OCI-LY7 (cell line): Measurements from ENCODE around the gene BTBD17. TPM values are rescaled to one million over a fixed set of nuclear protein-coding genes. Genes with fewer than 3 reads are reported as not detected.

Experiments used
- BruUV-seq: library from RNA; stranded (reverse); fragments of 400-500 nt; replicated peaks from 2 replicates; lab custom pipeline; 2021; lab: Mats Ljungman, UMichigan
- CTCF ChIA-PET: fragments of 300-600 bp; sonication (Branson Sonifier 250); formaldehyde crosslinking; loops from one replicate; lab custom pipeline; 2022; ENCODE audit warnings: antibody characterized with exemption; ENCODE audit not compliant: unreplicated experiment; lab: Charles Lee
- POLR2A ChIA-PET: fragments of 300-600 bp; sonication (Branson Sonifier 250); formaldehyde crosslinking; loops from one replicate; lab custom pipeline; 2022; ENCODE audit warnings: antibody characterized with exemption; lab: Charles Lee
- DNase-seq: peaks from one replicate; pipeline ENCODE4 v3.0.0-alpha.2; 2015; ENCODE audit warnings: low spot score
- H2AFZ ChIP-seq: fragments of 200-600 bp; sonication (generic), shearing (Covaris generic); 2 replicates; pipeline ENCODE4 v1.6.1; 2014; ENCODE audit warnings: mild to moderate bottlenecking, antibody characterized with exemption, low read length, moderate library complexity
- H3K27ac ChIP-seq: fragments of 200-600 bp; sonication (generic); 2 replicates; pipeline ENCODE4 v1.5.1; 2014; ENCODE audit warnings: mixed run types, low read depth, mild to moderate bottlenecking, moderate library complexity, low read length, inconsistent platforms; ENCODE audit not compliant: poor library complexity, severe bottlenecking
- H3K36me3 ChIP-seq: fragments of 200-600 bp; sonication (generic); 2 replicates; pipeline ENCODE4 v1.6.1; 2014; ENCODE audit warnings: mild to moderate bottlenecking, antibody characterized with exemption, low read length, moderate library complexity, mixed read lengths; ENCODE audit not compliant: insufficient read depth
- H3K4me1 ChIP-seq: fragments of 200-600 bp; sonication (generic); 2 replicates; pipeline ENCODE4 v1.5.1; 2014; ENCODE audit warnings: mild to moderate bottlenecking, low read length; ENCODE audit not compliant: insufficient read depth, poor library complexity, severe bottlenecking
- H3K4me2 ChIP-seq: fragments of 200-600 bp; sonication (generic); 2 replicates; pipeline ENCODE4 v1.6.1; 2014; ENCODE audit warnings: mild to moderate bottlenecking, low read length
- H3K4me3 ChIP-seq: fragments of 200-600 bp; sonication (generic); 2 replicates; pipeline ENCODE4 v1.5.1; 2014; ENCODE audit warnings: mild to moderate bottlenecking, low read depth, low read length; ENCODE audit not compliant: poor library complexity, severe bottlenecking
- H3K79me2 ChIP-seq: fragments of 200-600 bp; sonication (generic); 2 replicates; pipeline ENCODE4 v1.6.1; 2016; ENCODE audit warnings: low read depth, mild to moderate bottlenecking, low read length, moderate library complexity, mixed read lengths; ENCODE audit not compliant: insufficient read depth
- H3K9me2 ChIP-seq: fragments of 200-600 bp; sonication (generic); 2 replicates; pipeline ENCODE4 v1.6.1; 2016; ENCODE audit warnings: mild to moderate bottlenecking, low read length, mixed read lengths; ENCODE audit not compliant: insufficient read depth
- H3K9me3 ChIP-seq: fragments of 200-600 bp; sonication (generic); 2 replicates; pipeline ENCODE4 v1.6.1; 2014; ENCODE audit warnings: mild to moderate bottlenecking, mixed run types, low read length, mixed read lengths
- H4K20me1 ChIP-seq: fragments of 200-600 bp; sonication (generic); 2 replicates; pipeline ENCODE4 v1.6.1; 2014; ENCODE audit warnings: mild to moderate bottlenecking, antibody characterized with exemption, low read length, moderate library complexity, mixed read lengths; ENCODE audit not compliant: insufficient read depth
- EZH2phosphoT487 ChIP-seq: fragments of 200-600 bp; sonication (generic); IDR thresholded peaks from 2 replicates; pipeline ENCODE4 v1.6.1; 2018; ENCODE audit warnings: low read depth, borderline replicate concordance, mild to moderate bottlenecking, mixed run types, antibody characterized with exemption, low read length, moderate library complexity, mixed read lengths
- intact Hi-C: fragments of 100-400 bp; cut with micrococcal nuclease; formaldehyde crosslinking; loops from one replicate; pipeline ENCODE4 v1.10.0; 2022; ENCODE audit not compliant: unreplicated experiment
- total RNA-seq, 2 experiments: library from RNA; depleted of rRNA in 1 of 2; stranded (reverse); fragments of >200 nt in 1 of 2; shearing (Covaris generic) in 1 of 2; gene quantifications; 2 replicates each; pipeline ENCODE4 v1.2.3, GENCODE V29; 2014 to 2022
- TF ChIP-seq, protein P1 (sequence below): fragments of 200-600 bp; sonication (generic); conservative IDR thresholded peaks from 2 replicates; pipeline ENCODE4 v1.5.1; 2014; ENCODE audit warnings: mild to moderate bottlenecking, antibody characterized with exemption, low read length, moderate library complexity, mixed read lengths

BTBD17 gene
- total RNA-seq, 2 experiments from 2014 or later = not detected

DNA sequence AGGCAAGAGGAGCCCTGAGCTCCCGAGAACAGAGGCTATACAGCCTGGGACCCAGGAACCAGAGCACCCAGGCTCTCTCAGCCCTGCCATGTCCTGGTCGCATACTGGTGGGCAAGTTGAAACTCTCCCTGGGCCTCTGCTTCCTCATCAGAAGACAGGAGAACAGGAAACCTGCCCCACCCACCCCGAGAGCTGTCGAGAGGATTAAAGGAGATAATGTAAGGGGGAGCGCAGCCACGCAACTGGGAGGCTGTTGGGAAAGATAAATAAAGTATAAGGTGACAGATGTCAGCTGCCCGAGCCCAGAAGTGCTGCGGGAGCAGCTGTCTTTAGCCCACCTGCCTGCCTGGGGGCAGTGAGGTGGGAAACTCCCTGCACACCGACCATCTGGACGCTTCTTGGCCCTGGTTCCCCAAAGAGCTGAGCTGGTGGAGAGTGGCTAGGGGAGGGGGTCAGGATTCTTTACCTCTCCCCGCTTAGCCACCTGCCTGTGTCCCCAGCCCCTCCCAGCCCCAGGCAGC, 28.8 kb downstream of the BTBD17 start:
- no peak overlapping the region for H3K4me3 ChIP-seq
- no peaks in the 10 kb centered on the region for H3K9me2 ChIP-seq
- DNase-seq = peak; percentile 44
- H3K36me3 ChIP-seq = no peaks in the 10 kb centered on the region
- BruUV-seq = no TSS peak
- peak overlapping the region; percentile 26; the same call in 1 of the 2 replicates for H3K4me2 ChIP-seq
- H3K4me1 ChIP-seq = peaks cover 13% of the 10 kb centered on the region
- CTCF ChIA-PET = interaction anchor here (0.8 kb wide), 1 partner anchor 18 kb away, joined by 5 read pairs; no protein-coding TSS in a partner anchor
- intact Hi-C loops = no loop called here
- no peaks in the 10 kb centered on the region for H3K79me2 ChIP-seq
- H3K9me3 ChIP-seq = no peaks in the 10 kb centered on the region
- POLR2A ChIA-PET = interaction anchor here (0.7 kb wide), 1 partner anchor 17 kb away, joined by 3 read pairs; no protein-coding TSS in a partner anchor
- no peak for TF ChIP-seq EZH2phosphoT487
- TF ChIP-seq, protein P1, sequence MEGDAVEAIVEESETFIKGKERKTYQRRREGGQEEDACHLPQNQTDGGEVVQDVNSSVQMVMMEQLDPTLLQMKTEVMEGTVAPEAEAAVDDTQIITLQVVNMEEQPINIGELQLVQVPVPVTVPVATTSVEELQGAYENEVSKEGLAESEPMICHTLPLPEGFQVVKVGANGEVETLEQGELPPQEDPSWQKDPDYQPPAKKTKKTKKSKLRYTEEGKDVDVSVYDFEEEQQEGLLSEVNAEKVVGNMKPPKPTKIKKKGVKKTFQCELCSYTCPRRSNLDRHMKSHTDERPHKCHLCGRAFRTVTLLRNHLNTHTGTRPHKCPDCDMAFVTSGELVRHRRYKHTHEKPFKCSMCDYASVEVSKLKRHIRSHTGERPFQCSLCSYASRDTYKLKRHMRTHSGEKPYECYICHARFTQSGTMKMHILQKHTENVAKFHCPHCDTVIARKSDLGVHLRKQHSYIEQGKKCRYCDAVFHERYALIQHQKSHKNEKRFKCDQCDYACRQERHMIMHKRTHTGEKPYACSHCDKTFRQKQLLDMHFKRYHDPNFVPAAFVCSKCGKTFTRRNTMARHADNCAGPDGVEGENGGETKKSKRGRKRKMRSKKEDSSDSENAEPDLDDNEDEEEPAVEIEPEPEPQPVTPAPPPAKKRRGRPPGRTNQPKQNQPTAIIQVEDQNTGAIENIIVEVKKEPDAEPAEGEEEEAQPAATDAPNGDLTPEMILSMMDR = no peak
- no peak overlapping the region for H3K27ac ChIP-seq
- peak overlapping the region; percentile 41; the same call in 1 of the 2 replicates for H2AFZ ChIP-seq
- no peaks in the 10 kb centered on the region for H4K20me1 ChIP-seq

DNA sequence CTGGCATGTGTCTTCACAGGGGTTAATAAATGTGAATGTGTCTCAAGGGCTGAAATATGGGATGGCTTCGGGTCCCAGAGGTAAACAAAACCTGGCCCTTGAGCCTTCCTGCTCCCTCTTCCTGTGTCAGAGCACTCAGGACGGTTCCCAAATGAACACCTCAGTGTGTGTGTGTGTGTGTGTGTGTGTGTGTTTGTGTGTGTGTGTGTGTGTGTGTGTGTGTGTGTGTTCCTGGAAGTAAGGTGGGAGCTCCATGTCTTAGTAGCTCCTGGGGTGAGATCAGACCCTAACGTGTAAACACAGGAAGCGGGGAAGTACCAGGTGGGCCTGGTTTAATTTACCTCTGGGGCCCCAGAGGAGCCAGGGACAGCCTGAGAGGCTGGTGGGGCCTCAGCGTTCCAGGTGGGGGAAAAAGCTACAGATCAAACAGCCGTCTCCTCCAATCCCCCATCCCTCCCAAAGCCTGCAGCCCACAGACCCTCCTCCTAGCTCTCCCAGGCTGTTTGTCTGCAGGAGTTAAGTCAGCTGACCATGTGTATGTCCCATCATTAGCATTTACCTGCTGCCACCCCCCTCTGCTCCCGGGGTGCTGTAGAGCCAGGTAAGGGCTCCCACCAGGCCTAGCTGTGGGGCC, 29.5 kb downstream of the BTBD17 start:
- TF ChIP-seq EZH2phosphoT487 = no peak
- no peaks in the 10 kb centered on the region for H3K9me3 ChIP-seq
- no peak overlapping the region for H3K27ac ChIP-seq
- peak overlapping the region; percentile 41; the same call in 1 of the 2 replicates for H2AFZ ChIP-seq
- H3K79me2 ChIP-seq = no peaks in the 10 kb centered on the region
- no peaks in the 10 kb centered on the region for H4K20me1 ChIP-seq
- H3K36me3 ChIP-seq = no peaks in the 10 kb centered on the region
- peak; percentile 22 for DNase-seq
- H3K4me2 ChIP-seq = peak overlapping the region; percentile 26; the same call in 1 of the 2 replicates
- no TSS peak for BruUV-seq
- CTCF ChIA-PET = interaction anchor here (0.8 kb wide), 1 partner anchor 18 kb away, joined by 5 read pairs; no protein-coding TSS in a partner anchor
- POLR2A ChIA-PET = no interaction called here
- intact Hi-C loops = no loop called here
- peaks cover 13% of the 10 kb centered on the region for H3K4me1 ChIP-seq
- H3K4me3 ChIP-seq = no peak overlapping the region
- H3K9me2 ChIP-seq = no peaks in the 10 kb centered on the region

DNA sequence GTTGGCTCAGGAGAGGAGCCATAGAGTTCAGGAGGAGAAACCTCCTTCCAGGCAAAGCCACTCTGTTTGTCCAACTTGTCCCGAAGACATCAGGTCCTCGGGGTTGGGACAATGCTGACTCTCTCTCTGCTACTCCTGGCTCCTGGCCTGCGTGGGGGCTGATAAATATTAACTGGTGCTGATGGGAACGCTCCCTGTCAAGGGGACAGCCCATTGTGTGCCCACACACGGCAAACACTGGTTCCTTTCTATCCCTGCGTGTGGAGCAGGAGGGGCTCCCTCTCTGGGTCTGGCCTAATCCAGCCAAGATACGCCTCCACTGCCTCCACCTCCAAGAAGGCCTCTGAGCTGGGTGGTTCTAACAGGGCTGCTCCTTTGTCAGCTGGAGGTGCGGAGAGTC, 31.2 kb downstream of the BTBD17 start:
- H3K4me3 ChIP-seq = no peak overlapping the region
- ChIA-PET POLR2A (no interaction called here), CTCF (no interaction called here)
- H3K9me2 ChIP-seq = no peaks in the 10 kb centered on the region
- H3K4me2 ChIP-seq = no peak overlapping the region
- H4K20me1 ChIP-seq = no peaks in the 10 kb centered on the region
- H3K36me3 ChIP-seq = no peaks in the 10 kb centered on the region
- H3K79me2 ChIP-seq = no peaks in the 10 kb centered on the region
- peaks cover 13% of the 10 kb centered on the region for H3K4me1 ChIP-seq
- H3K27ac ChIP-seq = no peak overlapping the region
- intact Hi-C loops = no loop called here
- DNase-seq = no peak
- no peaks in the 10 kb centered on the region for H3K9me3 ChIP-seq
- TF ChIP-seq EZH2phosphoT487 = no peak
- TF ChIP-seq, protein P1 = no peak
- no peak overlapping the region for H2AFZ ChIP-seq
- BruUV-seq = no TSS peak
